ENCODE data around the gene ZNF638.

Gene ZNF638

GRCh38 chr2:71473346-71474031 lies 141.9 kb downstream of the ZNF638 start:
- Histone ChIP-seq H3K4me1 (ENCODE audit: control insufficient read depth in 5 of 5, insufficient read depth in 5 of 5, low read length in 5 of 5) (peaks cover 0 to 46% (median 9%) of the 10 kb centered on the region in 5 donors), H3K9ac (ENCODE audit: low read length in 5 of 5) (no peak overlapping the region), H3K36me3 (ENCODE audit: control insufficient read depth in 5 of 5, insufficient read depth in 5 of 5, low read length in 5 of 5) (no peaks in the 10 kb centered on the region), H3K27me3 (ENCODE audit: control insufficient read depth in 5 of 5, insufficient read depth in 4 of 5, low read length in 5 of 5) (peaks cover 0 to 7% (median 2%) of the 10 kb centered on the region in 5 donors), H3K4me3 (ENCODE audit: low read depth in 1 of 5, low read length in 5 of 5) (no peak overlapping the region), H3K9me3 (ENCODE audit: control insufficient read depth in 5 of 5, low read length in 5 of 5) (no peaks in the 10 kb centered on the region), H3K27ac (ENCODE audit: low read depth, low read length) (peak overlapping the region; percentile 60)

- Histone ChIP-seq H3K9me3 (ENCODE audit: control insufficient read depth in 5 of 5, low read length in 5 of 5) (no peaks in the 10 kb centered on the region), H3K36me3 (ENCODE audit: control insufficient read depth in 5 of 5, insufficient read depth in 5 of 5, low read length in 5 of 5) (no peaks in the 10 kb centered on the region), H3K9ac (ENCODE audit: low read length in 5 of 5) (peak overlapping the region in 1 of 5 donors; percentile 38), H3K4me3 (ENCODE audit: low read depth in 1 of 5, low read length in 5 of 5) (no peak overlapping the region), H3K27me3 (ENCODE audit: control insufficient read depth in 5 of 5, insufficient read depth in 4 of 5, low read length in 5 of 5) (peaks cover 0 to 2% (median 0%) of the 10 kb centered on the region in 5 donors), H3K4me1 (ENCODE audit: control insufficient read depth in 5 of 5, insufficient read depth in 5 of 5, low read length in 5 of 5) (peaks cover 0 to 38% (median 9%) of the 10 kb centered on the region in 5 donors), H3K27ac (ENCODE audit: low read depth, low read length) (peak overlapping the region; percentile 60)
Observed at GRCh38 chr2:71474116-71474743, 142.6 kb downstream of the ZNF638 start.

- Histone ChIP-seq H3K36me3 (ENCODE audit: control insufficient read depth in 5 of 5, insufficient read depth in 5 of 5, low read length in 5 of 5) (no peaks in the 10 kb centered on the region), H3K27ac (ENCODE audit: low read depth, low read length) (peak overlapping the region; percentile 60), H3K27me3 (ENCODE audit: control insufficient read depth in 5 of 5, insufficient read depth in 4 of 5, low read length in 5 of 5) (no peaks in the 10 kb centered on the region), H3K9me3 (ENCODE audit: control insufficient read depth in 5 of 5, low read length in 5 of 5) (no peaks in the 10 kb centered on the region), H3K4me1 (ENCODE audit: control insufficient read depth in 5 of 5, insufficient read depth in 5 of 5, low read length in 5 of 5) (peaks cover 0 to 35% (median 7%) of the 10 kb centered on the region in 5 donors), H3K9ac (ENCODE audit: low read length in 5 of 5) (no peak overlapping the region), H3K4me3 (ENCODE audit: low read depth in 1 of 5, low read length in 5 of 5) (no peak overlapping the region)
Observed at GRCh38 chr2:71474744-71475397, 143.3 kb downstream of the ZNF638 start.

GRCh38 chr2:71476495-71476894 lies 144.9 kb downstream of the ZNF638 start:
- H3K9ac ChIP-seq (ENCODE audit: low read length in 5 of 5), result no peak overlapping the region
- no peaks in the 10 kb centered on the region for H3K27me3 ChIP-seq (ENCODE audit: control insufficient read depth in 5 of 5, insufficient read depth in 4 of 5, low read length in 5 of 5)
- H3K4me1 ChIP-seq (ENCODE audit: control insufficient read depth in 5 of 5, insufficient read depth in 5 of 5, low read length in 5 of 5), result peaks cover 0 to 35% (median 7%) of the 10 kb centered on the region in 5 donors
- no peak overlapping the region for H3K4me3 ChIP-seq (ENCODE audit: low read depth in 1 of 5, low read length in 5 of 5)
- no peak overlapping the region for H3K27ac ChIP-seq (ENCODE audit: low read depth, low read length)
- no peaks in the 10 kb centered on the region for H3K36me3 ChIP-seq (ENCODE audit: control insufficient read depth in 5 of 5, insufficient read depth in 5 of 5, low read length in 5 of 5)
- H3K9me3 ChIP-seq (ENCODE audit: control insufficient read depth in 5 of 5, low read length in 5 of 5), result no peaks in the 10 kb centered on the region

GRCh38 chr2:71477231-71477691 lies 145.7 kb downstream of the ZNF638 start:
- no peak overlapping the region for H3K27ac ChIP-seq (ENCODE audit: low read depth, low read length)
- H3K4me1 ChIP-seq (ENCODE audit: control insufficient read depth in 5 of 5, insufficient read depth in 5 of 5, low read length in 5 of 5), result peaks cover 0 to 30% (median 7%) of the 10 kb centered on the region in 5 donors
- no peaks in the 10 kb centered on the region for H3K27me3 ChIP-seq (ENCODE audit: control insufficient read depth in 5 of 5, insufficient read depth in 4 of 5, low read length in 5 of 5)
- no peak overlapping the region for H3K4me3 ChIP-seq (ENCODE audit: low read depth in 1 of 5, low read length in 5 of 5)
- H3K36me3 ChIP-seq (ENCODE audit: control insufficient read depth in 5 of 5, insufficient read depth in 5 of 5, low read length in 5 of 5), result peaks cover 0 to 4% (median 0%) of the 10 kb centered on the region in 5 donors
- no peak overlapping the region for H3K9ac ChIP-seq (ENCODE audit: low read length in 5 of 5)
- H3K9me3 ChIP-seq (ENCODE audit: control insufficient read depth in 5 of 5, low read length in 5 of 5), result no peaks in the 10 kb centered on the region

GRCh38 chr2:71478806-71479205 lies 147.2 kb downstream of the ZNF638 start:
- Histone ChIP-seq H3K4me3 (ENCODE audit: low read depth in 1 of 5, low read length in 5 of 5) (no peak overlapping the region), H3K27ac (ENCODE audit: low read depth, low read length) (no peak overlapping the region), H3K4me1 (ENCODE audit: control insufficient read depth in 5 of 5, insufficient read depth in 5 of 5, low read length in 5 of 5) (peaks cover 0 to 25% (median 7%) of the 10 kb centered on the region in 5 donors)

GRCh38 chr2:71479261-71479660 lies 147.7 kb downstream of the ZNF638 start:
- Histone ChIP-seq H3K4me3 (ENCODE audit: low read depth in 1 of 5, low read length in 5 of 5) (no peak overlapping the region), H3K36me3 (ENCODE audit: control insufficient read depth in 5 of 5, insufficient read depth in 5 of 5, low read length in 5 of 5) (peaks cover 0 to 9% (median 0%) of the 10 kb centered on the region in 5 donors), H3K27ac (ENCODE audit: low read depth, low read length) (no peak overlapping the region), H3K4me1 (ENCODE audit: control insufficient read depth in 5 of 5, insufficient read depth in 5 of 5, low read length in 5 of 5) (peaks cover 0 to 21% (median 7%) of the 10 kb centered on the region in 5 donors), H3K27me3 (ENCODE audit: control insufficient read depth in 5 of 5, insufficient read depth in 4 of 5, low read length in 5 of 5) (peaks cover 0 to 2% (median 0%) of the 10 kb centered on the region in 5 donors), H3K9ac (ENCODE audit: low read length in 5 of 5) (no peak overlapping the region), H3K9me3 (ENCODE audit: control insufficient read depth in 5 of 5, low read length in 5 of 5) (no peaks in the 10 kb centered on the region)

More at GRCh38 chr2:71478806-71479205, 147.2 kb downstream of the ZNF638 start:
- Histone ChIP-seq H3K27me3 (ENCODE audit: control insufficient read depth in 5 of 5, insufficient read depth in 4 of 5, low read length in 5 of 5) (peaks cover 0 to 2% (median 0%) of the 10 kb centered on the region in 5 donors), H3K36me3 (ENCODE audit: control insufficient read depth in 5 of 5, insufficient read depth in 5 of 5, low read length in 5 of 5) (peaks cover 0 to 9% (median 0%) of the 10 kb centered on the region in 5 donors), H3K9ac (ENCODE audit: low read length in 5 of 5) (no peak overlapping the region), H3K9me3 (ENCODE audit: control insufficient read depth in 5 of 5, low read length in 5 of 5) (no peaks in the 10 kb centered on the region)

GRCh38 chr2:71481111-71481510 lies 149.5 kb downstream of the ZNF638 start:
- H3K36me3 ChIP-seq (ENCODE audit: control insufficient read depth in 5 of 5, insufficient read depth in 5 of 5, low read length in 5 of 5), result peaks cover 0 to 9% (median 0%) of the 10 kb centered on the region in 5 donors
- H3K27me3 ChIP-seq (ENCODE audit: control insufficient read depth in 5 of 5, insufficient read depth in 4 of 5, low read length in 5 of 5), result peaks cover 0 to 2% (median 0%) of the 10 kb centered on the region in 5 donors
- H3K9me3 ChIP-seq (ENCODE audit: control insufficient read depth in 5 of 5, low read length in 5 of 5), result no peaks in the 10 kb centered on the region
- no peak overlapping the region for H3K27ac ChIP-seq (ENCODE audit: low read depth, low read length)
- H3K4me1 ChIP-seq (ENCODE audit: control insufficient read depth in 5 of 5, insufficient read depth in 5 of 5, low read length in 5 of 5), result peaks cover 0 to 4% (median 0%) of the 10 kb centered on the region in 5 donors
- no peak overlapping the region for H3K9ac ChIP-seq (ENCODE audit: low read length in 5 of 5)
- no peak overlapping the region for H3K4me3 ChIP-seq (ENCODE audit: low read depth in 1 of 5, low read length in 5 of 5)

GRCh38 chr2:71482055-71482454 lies 150.5 kb downstream of the ZNF638 start:
- Histone ChIP-seq H3K9me3 (ENCODE audit: control insufficient read depth in 5 of 5, low read length in 5 of 5) (no peaks in the 10 kb centered on the region), H3K36me3 (ENCODE audit: control insufficient read depth in 5 of 5, insufficient read depth in 5 of 5, low read length in 5 of 5) (peaks cover 0 to 9% (median 0%) of the 10 kb centered on the region in 5 donors), H3K4me1 (ENCODE audit: control insufficient read depth in 5 of 5, insufficient read depth in 5 of 5, low read length in 5 of 5) (peaks cover 0 to 13% (median 0%) of the 10 kb centered on the region in 5 donors), H3K9ac (ENCODE audit: low read length in 5 of 5) (no peak overlapping the region), H3K27me3 (ENCODE audit: control insufficient read depth in 5 of 5, insufficient read depth in 4 of 5, low read length in 5 of 5) (peaks cover 0 to 5% (median 0%) of the 10 kb centered on the region in 5 donors), H3K4me3 (ENCODE audit: low read depth in 1 of 5, low read length in 5 of 5) (no peak overlapping the region), H3K27ac (ENCODE audit: low read depth, low read length) (no peak overlapping the region)
